ENCODE measurements around the gene ZBTB22.

Gene ZBTB22

DNA sequence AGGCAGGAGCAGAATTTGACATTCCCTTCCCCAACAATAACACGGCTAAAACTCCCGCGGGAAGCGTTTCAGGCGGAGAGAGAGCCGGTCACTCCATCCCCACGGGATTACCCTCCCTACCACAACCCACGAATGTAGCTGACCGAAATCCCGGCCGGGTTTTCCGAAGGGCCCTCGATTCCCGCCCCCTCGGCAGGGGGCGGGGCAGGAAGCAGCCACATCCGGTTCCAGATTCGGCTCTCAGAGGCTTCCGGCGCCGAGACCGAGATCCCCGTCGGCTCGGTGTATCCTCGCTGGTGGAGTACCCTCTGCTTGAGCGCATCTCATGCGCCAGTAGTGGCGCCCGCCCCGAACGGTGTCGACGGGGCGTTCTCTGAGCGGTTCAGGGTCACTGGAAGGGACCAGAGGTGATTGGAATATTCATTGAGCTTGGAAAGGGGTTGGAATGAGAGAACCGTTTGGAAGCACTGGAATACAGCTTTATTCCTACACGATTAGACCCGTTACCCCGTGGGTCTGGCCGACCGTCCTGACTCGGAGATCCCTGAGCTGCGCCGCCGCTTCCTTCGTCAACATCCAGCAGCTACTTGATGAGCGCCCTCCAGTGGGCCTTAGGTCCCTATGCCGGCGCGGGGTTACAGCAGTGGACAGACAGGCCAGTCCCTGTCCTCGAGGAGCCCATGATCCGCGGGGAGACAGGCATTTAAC, 18.2 kb downstream of the ZBTB22 start:
- CTCF ChIA-PET = interaction anchor here (0.5 to 1.2 kb wide), 16 partner anchors 9 to 179 kb away, joined by 3 to 16 read pairs (median 4); partner anchors contain the start of genes B3GALT4, PFDN6, RPS18 and VPS52
- POLR2A ChIA-PET = interaction anchor here (1.0 to 4.1 kb wide), 19 partner anchors 9 to 328 kb away, joined by 3 to 46 read pairs (median 7); partner anchors contain the start of genes B3GALT4, CUTA, PFDN6 and RING1
- peak; percentile 86 for DNase-seq (ENCODE audit: extremely low spot score)
- TF ChIP-seq ELF4 (IDR thresholded peaks at IDR 0.05) = no peak; the same call in 1 of the 2 replicates
- no peak for TF ChIP-seq NFRKB (IDR thresholded peaks at IDR 0.05)
- no peak for TF ChIP-seq HDGF (IDR thresholded peaks at IDR 0.05; ENCODE audit: borderline replicate concordance)
- TF ChIP-seq TARDBP (IDR thresholded peaks at IDR 0.05) = peak; percentile 93
- 0 out of 2 replicates have a peak, but pooled peaks have one; percentile 43 for TF ChIP-seq FOXM1 (IDR thresholded peaks at IDR 0.05; ENCODE audit: borderline replicate concordance)
- TF ChIP-seq FOXA1 (IDR thresholded peaks at IDR 0.05) = no peak
- TF ChIP-seq BHLHE40 (IDR thresholded peaks at IDR 0.05; ENCODE audit: borderline replicate concordance) = no peak
- TF ChIP-seq, protein P1, sequence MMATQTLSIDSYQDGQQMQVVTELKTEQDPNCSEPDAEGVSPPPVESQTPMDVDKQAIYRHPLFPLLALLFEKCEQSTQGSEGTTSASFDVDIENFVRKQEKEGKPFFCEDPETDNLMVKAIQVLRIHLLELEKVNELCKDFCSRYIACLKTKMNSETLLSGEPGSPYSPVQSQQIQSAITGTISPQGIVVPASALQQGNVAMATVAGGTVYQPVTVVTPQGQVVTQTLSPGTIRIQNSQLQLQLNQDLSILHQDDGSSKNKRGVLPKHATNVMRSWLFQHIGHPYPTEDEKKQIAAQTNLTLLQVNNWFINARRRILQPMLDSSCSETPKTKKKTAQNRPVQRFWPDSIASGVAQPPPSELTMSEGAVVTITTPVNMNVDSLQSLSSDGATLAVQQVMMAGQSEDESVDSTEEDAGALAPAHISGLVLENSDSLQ (IDR thresholded peaks at IDR 0.05) = 0 out of 2 replicates have a peak, but pooled peaks have one; percentile 47
- peak; percentile 11 for TF ChIP-seq L3MBTL2 (conservative IDR thresholded peaks at IDR 0.05)

DNA sequence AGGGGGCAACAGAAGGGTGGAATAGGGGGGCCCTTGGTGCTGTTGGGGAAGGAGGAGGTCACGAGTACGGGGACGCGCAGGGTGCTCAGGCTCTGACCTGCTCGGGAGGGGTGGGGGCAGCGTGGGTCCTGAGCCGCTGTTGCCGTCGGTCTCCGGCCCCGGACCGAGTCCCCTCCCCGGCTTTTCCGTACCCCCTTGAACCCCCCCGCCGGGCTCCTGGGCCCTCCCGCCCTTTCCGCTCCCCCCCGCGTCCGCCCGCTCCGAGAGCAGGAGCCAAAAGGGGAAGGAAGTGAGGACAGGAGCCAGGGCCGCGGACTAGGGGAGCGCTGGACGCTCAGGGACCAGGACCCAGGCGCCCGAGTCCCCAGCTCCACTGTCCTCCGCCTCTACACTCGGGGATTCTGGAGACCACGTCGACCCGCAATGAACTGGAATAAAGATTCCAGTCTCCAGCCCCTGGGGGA, 18.7 kb downstream of the ZBTB22 start, which contains the start of gene RGL2:
TSS of gene RGL2 (minus strand) at position 170 of the 464 bp plus-strand sequence. CDS start 332 bp downstream, outside the sequence.
- CTCF ChIA-PET = interaction anchor here (0.7 to 1.2 kb wide), 7 partner anchors 10 to 179 kb away, joined by 3 to 16 read pairs (median 4); partner anchors contain the start of genes B3GALT4, PFDN6, RPS18 and VPS52
- POLR2A ChIA-PET = interaction anchor here (1.1 to 4.1 kb wide), 16 partner anchors 9 to 156 kb away, joined by 3 to 46 read pairs (median 8); partner anchors contain the start of genes B3GALT4, CUTA, PFDN6 and RPS18
- peak; percentile 23 for DNase-seq (ENCODE audit: extremely low spot score)

GRCh38 chr6:33297956-33298772, 19.4 kb downstream of the ZBTB22 start:
- no peak for DNase-seq (ENCODE audit: extremely low spot score)
- POLR2A ChIA-PET = interaction anchor here (1.6 to 4.1 kb wide), 5 partner anchors 9 to 100 kb away, joined by 4 to 44 read pairs (median 36); partner anchors contain the start of genes B3GALT4, PFDN6, RPS18 and VPS52
- TF ChIP-seq SUZ12 (IDR thresholded peaks at IDR 0.05) = no peak
- TF ChIP-seq, protein P1 (IDR thresholded peaks at IDR 0.05) = no peak
- TF ChIP-seq FOXK2 (IDR thresholded peaks at IDR 0.05) = no peak
- TF ChIP-seq L3MBTL2 (conservative IDR thresholded peaks at IDR 0.05) = no peak
- TF ChIP-seq NFRKB (IDR thresholded peaks at IDR 0.05) = no peak
- TF ChIP-seq CTBP1 (IDR thresholded peaks at IDR 0.05; ENCODE audit: borderline replicate concordance) = no peak
- no peak for TF ChIP-seq ZNF384 (IDR thresholded peaks at IDR 0.05)
- no peak for TF ChIP-seq ARNT (IDR thresholded peaks at IDR 0.05)
- no peak for TF ChIP-seq FOXM1 (IDR thresholded peaks at IDR 0.05; ENCODE audit: borderline replicate concordance)
- TF ChIP-seq BHLHE40 (IDR thresholded peaks at IDR 0.05; ENCODE audit: borderline replicate concordance) = no peak
- TF ChIP-seq ELF4 (IDR thresholded peaks at IDR 0.05) = no peak
- no peak for TF ChIP-seq TARDBP (IDR thresholded peaks at IDR 0.05)
- TF ChIP-seq LEF1 (IDR thresholded peaks at IDR 0.05; ENCODE audit: borderline replicate concordance) = no peak
- TF ChIP-seq HDGF (IDR thresholded peaks at IDR 0.05; ENCODE audit: borderline replicate concordance) = no peak
- no peak for TF ChIP-seq SP1 (IDR thresholded peaks at IDR 0.05)
- TF ChIP-seq FOXA1 (IDR thresholded peaks at IDR 0.05) = no peak
- CTCF ChIA-PET = interaction anchor here (0.9 to 1.2 kb wide), 2 partner anchors 10 to 178 kb away, joined by 3 read pairs; no protein-coding TSS in a partner anchor

More for the DNA sequence above, 18.7 kb downstream of the ZBTB22 start, which contains the start of gene RGL2:
- TF ChIP-seq NFRKB (IDR thresholded peaks at IDR 0.05) (no peak), FOXA1 (IDR thresholded peaks at IDR 0.05) (no peak), ELF4 (IDR thresholded peaks at IDR 0.05) (no peak), TARDBP (IDR thresholded peaks at IDR 0.05) (no peak), SUZ12 (IDR thresholded peaks at IDR 0.05) (no peak), SP1 (IDR thresholded peaks at IDR 0.05) (no peak), FOXK2 (IDR thresholded peaks at IDR 0.05) (no peak), LEF1 (IDR thresholded peaks at IDR 0.05; ENCODE audit: borderline replicate concordance) (no peak), CTBP1 (IDR thresholded peaks at IDR 0.05; ENCODE audit: borderline replicate concordance) (no peak), HDGF (IDR thresholded peaks at IDR 0.05; ENCODE audit: borderline replicate concordance) (no peak), L3MBTL2 (conservative IDR thresholded peaks at IDR 0.05) (no peak), ARNT (IDR thresholded peaks at IDR 0.05) (no peak), ZNF384 (IDR thresholded peaks at IDR 0.05) (no peak), BHLHE40 (IDR thresholded peaks at IDR 0.05; ENCODE audit: borderline replicate concordance) (no peak), FOXM1 (IDR thresholded peaks at IDR 0.05; ENCODE audit: borderline replicate concordance) (no peak)

GRCh38 chr6:33297406-33297955, 20.1 kb downstream of the ZBTB22 start:
- POLR2A ChIA-PET = interaction anchor here (0.6 to 4.1 kb wide), 5 partner anchors 8 to 26 kb away, joined by 3 to 44 read pairs (median 6); partner anchors contain the start of genes B3GALT4, PFDN6, RPS18 and VPS52
- TF ChIP-seq, protein P1 (IDR thresholded peaks at IDR 0.05) = peak; percentile 50
- TF ChIP-seq SUZ12 (IDR thresholded peaks at IDR 0.05) = no peak
- no peak for DNase-seq (ENCODE audit: extremely low spot score)
- CTCF ChIA-PET = interaction anchor here (0.9 kb wide), 1 partner anchor 9 kb away, joined by 3 read pairs; no protein-coding TSS in a partner anchor

Measured in HEK293T (cell line).